CD1c-positive myeloid dendritic cell (primary cell): ENCODE measurements around the gene ANKRD33B.
"Not testable (repeated sequence)": the region's sequence is repeated elsewhere in the genome, so short reads cannot be mapped to it uniquely, and the experiment has no call there.

Experiments
- DNase-seq: peaks from one replicate; pipeline ENCODE4 v3.0.0-alpha.2; 2016; ENCODE audit errors: extremely low spot score

ANKRD33B gene

DNA sequence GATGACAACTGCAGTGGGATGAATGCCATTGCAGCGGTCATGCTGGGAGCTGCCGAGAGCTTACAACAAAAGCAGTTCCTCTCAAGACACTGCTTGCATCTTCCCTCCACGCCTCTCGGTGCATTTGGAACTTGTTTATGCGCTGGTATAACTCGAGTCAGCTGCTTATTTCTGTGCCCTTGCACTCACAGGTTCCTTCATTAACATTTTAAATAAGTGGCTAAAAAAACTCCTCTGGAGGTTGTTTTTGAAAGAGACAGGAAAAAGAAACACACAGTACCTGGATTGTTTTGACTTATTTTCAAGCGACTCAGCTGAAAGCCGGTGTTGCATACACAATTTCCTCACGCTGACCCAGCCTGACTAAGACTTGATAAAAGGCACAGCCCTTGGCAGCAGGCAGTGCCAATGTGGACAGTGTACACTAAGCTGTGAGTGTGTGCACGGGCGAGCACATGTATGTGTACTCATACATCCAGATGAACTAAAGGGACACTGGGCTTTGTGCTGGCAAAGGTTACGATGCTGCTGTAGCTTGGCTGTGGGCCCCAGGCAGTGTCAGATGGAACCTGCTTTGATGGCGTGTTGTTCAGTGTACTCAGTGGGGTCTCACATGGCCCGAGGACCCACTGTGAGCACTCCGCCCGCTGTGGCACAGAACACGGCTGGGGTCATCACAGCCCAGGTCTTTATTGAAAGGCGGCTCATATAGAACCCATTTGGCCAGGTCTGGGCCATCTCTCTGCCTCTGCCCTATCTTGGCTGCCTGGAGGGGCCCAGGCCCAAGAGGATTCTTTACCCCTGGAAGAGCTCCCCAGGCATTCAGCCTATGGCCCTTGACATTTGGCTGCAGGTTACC is 92.3 kb downstream of the ANKRD33B start:
- DNase-seq: no peak

DNA sequence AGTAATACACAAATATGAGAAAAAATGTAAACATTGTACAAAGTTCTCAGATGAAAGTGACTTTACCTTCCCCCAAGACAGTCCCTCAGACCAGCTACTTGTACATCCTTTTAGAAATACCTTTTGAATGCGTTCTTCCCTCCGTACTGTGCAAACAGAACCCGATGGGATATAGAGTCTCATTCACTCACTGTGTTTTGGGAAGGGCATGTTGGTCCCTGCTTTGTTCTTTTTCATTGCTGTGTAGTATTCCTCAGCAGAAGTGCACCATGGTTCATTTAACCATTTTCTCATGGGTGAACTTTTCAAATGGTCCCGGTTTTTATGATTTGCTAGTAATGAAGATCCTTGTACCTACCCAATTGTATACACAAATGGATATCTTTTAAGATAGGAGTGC is 94.4 kb downstream of the ANKRD33B start:
- no peak for DNase-seq

DNA sequence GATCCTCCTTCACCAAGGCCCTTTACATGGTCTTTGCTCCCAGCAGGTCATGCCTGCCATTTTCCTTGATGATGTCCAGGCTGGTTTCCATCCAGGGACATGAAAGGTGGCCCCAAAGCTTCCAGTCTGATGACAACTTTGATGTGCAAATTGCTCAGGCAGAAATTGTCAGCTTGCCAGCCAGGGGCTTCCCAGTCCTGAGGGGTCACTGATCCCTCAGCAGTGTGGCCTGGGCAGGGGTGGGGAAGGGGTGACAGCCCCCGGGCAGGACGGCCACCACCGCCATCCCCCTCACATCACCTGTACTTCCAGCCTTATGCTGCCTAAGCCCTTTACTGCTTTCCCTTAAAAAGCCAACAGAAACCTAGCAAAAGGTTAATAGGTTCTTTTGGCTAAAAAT is 96.3 kb downstream of the ANKRD33B start:
- DNase-seq: no peak

GRCh38 chr5:10660720-10661387 is 97.0 kb downstream of the ANKRD33B start:
- DNase-seq: no peak

- DNase-seq: no peak
Measured at GRCh38 chr5:10661401-10661800, 97.5 kb downstream of the ANKRD33B start.

GRCh38 chr5:10662083-10662482 is 98.2 kb downstream of the ANKRD33B start:
- no peak for DNase-seq

DNA sequence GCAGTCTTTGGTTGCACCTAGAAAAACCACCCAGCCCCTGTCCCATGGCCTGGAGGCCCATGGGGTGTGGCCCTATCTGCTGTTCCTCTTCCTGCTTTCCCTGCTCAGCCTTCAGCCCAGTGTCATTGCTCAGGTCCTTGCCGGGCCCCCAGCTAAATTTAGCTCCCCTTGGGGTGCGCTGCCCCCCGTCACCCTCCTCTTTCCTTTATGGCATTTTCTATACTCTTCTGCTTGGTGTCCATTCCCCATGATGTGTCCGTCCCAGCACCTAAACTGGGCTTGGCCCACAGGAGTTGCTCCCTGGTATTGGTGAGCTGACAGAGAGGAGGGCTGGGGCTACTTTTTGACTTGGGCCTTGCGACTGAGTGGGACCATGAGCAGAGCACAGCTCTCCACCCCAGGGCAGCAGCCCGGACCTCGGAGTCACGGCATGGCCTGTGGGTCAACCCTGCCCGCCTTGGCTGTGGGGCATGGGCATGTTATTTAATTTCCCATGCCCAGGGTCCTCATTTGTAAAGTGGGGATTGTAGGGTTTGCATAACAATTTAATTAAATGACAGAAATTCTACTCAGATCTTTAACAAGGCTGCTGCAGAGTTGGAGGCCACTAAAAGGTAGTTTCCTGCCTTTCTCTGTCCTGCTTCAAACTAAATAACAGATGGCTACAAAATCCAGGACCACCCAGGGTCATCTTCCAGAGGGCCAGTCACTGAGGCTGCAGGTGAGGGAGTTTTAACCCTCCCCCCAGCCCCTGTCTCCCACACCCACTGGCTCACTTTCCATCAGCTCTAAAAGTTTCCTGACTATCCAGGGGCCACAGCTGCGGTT is 99.0 kb downstream of the ANKRD33B start:
- DNase-seq: no peak

DNA sequence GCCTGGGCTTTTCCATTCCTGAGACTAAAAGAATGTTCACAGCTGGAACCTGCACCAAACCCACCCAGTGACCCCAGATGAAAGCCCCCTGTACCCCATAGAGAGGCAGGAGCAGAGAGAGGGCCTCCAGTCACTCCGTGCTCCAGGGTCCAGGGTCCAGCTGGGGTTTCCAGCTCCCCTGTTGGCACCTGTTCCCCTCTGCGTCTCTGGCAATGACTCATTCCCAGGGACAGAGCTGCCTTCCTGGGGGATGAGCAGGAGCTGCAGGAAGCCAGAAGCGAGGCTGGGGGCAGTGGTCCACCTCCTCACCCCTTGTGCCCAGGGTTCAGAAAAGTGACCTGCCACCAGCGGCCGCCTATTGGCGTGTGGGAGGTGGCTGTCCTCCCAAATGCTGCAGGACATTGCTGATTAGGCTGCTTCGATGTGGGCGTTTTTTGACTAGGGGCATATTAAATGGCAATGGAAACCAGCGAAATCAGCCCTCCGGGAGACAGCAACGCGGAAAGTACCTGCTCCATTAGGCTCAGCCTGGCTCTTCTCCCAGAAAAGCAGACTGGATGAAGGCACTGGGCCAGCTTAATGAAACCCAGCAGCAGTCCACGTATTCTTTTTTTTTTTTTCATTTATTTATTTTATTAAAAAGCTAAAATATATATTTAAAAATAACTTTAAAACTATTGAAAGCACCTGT is 99.8 kb downstream of the ANKRD33B start:
- no peak for DNase-seq

GRCh38 chr5:10664180-10664769 is 100.4 kb downstream of the ANKRD33B start:
- not testable (repeated sequence) for DNase-seq

DNA sequence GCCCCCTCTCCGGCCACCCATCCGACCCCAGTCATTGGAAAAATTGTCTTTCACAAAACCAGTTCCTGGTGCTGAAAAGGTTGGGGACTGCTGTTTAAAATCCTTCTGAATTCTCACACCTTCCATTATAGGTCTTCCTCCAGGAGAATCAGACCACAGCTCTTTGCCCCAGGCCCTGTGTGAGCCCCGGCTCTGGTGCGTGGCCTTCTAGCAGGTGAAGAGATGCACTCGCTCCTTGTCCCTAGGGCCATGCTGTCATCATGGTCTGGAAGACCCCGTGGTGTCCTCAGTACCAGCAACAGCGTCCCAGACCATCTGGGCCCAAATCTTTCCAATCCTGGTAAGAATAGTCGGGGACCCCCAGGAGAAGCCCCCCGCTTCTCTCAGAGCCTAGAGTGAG is 101.9 kb downstream of the ANKRD33B start:
- no peak for DNase-seq

GRCh38 chr5:10666531-10667299 is 102.8 kb downstream of the ANKRD33B start:
- no peak for DNase-seq

DNA sequence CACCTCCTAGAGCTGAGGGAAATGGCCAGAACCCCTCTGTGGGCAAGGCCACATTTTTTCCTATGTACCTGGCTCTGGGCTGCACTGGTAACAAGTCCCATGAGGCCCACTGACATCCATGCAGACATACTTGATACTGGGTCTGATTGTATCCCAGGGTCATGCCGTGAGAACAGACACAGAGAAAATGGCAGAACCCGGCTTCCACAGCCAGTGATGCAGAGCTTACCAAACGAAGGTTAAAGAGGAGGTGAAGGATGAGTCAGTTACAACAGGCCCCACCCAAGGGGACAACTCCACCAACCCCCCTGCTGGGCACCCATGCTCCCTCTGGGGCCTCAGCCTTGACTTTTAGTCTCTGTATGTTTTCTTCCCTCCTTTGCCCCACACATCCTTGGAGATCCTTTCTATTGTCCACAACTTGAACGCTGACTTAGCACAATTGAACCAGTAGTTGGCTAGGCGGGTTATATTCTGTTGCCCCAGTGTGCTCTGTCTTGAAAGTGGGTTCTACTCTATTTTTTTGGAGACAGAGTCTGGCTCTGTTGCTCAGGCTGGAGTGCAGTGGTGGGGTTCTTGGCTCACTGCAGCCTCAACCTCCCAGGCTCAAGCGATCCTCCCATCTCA is 103.7 kb downstream of the ANKRD33B start:
- no peak for DNase-seq

DNA sequence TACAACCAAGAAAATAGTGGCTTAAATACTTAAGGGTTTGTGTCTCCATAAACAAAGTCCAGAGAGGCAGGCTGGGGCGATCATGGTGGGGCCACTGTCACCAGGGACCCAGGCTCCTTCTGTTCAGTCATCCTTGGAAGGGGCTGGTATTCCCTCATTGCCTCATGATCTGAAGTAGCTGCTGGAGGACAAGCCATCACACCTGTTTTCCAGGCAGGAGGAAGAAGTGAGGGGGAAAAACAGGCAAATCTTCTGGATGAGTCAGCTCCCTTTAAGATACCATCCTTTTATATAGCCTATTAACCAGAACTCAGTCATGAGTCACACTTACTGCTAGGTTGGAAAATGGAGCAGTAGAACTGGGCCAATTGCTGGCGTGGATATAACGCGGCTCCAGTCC is 104.8 kb downstream of the ANKRD33B start:
- DNase-seq: no peak

- DNase-seq: no peak
Measured at GRCh38 chr5:10669983-10670382, 106.1 kb downstream of the ANKRD33B start.

DNA sequence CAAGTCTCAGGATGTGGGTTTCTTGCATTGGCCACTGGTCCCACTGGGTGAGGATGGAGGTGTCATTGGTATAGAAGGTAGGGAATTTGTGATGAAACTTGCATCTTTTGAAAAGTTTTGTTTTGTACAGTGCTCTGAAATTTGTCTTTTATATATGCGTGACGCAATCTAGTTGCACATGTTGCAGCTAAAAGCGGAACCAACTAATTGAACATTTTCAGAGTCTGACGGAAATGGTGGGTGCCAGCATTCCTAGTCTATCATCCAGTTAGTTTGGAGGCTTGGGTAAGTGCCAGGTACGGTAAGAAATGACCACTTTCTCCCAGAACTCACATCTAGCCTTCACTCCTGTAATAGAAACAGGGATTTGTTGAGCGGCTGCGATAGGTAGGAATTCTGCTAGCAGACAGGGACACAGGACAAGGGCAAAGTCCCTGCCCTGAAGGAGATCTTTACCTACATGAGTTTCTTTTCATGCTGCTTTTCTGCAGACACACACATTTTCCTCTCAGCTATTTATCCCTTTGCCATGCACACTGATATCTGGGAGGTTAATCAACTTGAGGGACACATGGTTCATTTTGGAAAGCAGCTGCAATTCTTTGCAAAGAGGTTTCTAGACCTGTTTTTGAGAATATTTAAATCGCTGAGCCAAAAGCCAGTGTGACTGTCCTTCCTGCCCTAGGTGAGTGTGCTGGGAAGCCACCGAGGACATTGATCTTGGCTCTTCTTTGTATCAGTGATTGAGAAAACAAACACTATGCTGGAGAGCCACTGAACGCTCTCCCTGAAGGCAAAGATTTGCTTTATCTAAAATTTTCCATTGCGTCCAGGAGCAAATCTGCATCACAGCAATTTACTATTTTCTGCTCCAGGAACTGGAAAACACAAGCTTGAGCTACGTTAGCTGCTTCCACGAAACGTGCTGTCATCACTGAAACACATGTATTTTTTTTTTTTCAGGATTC is 107.5 kb downstream of the ANKRD33B start:
- peak; percentile 79 for DNase-seq

DNA sequence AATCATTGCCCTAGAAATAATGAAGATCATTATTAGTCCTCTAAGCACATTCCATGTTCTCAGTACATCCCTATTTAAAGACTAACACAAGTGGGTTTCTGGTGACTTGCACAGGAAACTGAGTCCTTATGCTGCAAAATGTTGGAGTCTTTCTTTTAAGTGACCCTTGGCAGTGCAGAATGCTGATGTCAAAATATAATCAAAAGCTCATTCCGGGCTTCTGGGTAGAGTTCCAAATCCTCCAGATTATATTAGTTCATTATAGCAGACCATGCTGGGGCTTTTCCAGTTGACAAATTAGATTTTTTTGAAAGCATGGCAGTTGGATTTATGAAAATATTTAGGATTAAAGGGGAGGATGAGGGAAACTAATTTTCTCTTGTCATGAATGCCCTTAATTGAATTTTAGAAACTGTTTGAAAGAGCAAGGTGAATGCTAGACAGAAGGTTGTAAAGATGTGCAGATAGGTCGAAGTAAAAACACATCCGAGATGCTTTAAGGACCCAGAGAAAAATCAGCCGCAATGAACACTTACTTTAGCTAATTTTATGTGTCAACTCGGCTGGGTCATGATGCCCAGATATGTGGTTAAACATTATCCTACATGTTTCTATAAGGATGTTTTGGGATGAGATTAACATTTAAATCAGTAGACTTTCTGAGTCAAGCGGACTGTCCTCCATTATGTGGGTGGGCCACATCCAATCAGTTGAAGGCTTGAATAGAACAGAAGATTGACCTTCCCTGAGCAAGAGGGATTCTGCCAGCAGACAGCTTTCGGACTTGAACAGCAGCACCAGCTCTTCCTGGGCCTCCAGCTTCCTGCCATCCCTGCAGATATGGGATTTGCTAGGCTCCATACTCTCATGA is 108.5 kb downstream of the ANKRD33B start:
- no peak for DNase-seq

- no peak for DNase-seq
Measured at GRCh38 chr5:10673017-10673389, 109.1 kb downstream of the ANKRD33B start.

GRCh38 chr5:10673407-10673806 is 109.5 kb downstream of the ANKRD33B start:
- DNase-seq: no peak
